ENCODE results near the gene RBMS1. TPM values are rescaled to one million over a fixed set of nuclear protein-coding genes. Genes with fewer than 3 reads are reported as not detected.

The RBMS1 gene
- total RNA-seq, 1 donor = 170 TPM

DNA sequence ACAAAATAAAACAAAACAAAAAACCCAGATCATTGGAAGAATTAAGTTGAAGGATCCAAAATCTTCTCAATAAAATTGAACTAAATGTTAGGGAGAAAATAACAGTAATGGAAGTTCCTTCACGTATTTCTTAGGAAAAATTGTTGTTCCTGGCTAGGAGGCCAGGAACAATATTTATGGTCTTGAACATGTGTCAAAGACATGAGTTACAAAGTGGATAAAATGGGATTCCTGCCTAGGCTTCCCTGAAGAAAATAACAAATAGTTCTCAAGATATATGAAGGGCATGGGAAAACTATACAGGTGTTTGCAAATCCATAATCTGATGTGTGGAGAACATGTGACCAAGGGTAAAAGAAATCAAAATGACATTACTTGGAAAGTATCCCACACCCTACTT, 225.9 kb downstream of the RBMS1 start:
- no peak overlapping the region for H3K4me3 ChIP-seq (ENCODE audit: low read depth, low read length)
- no peak for DNase-seq (ENCODE audit: low read depth)
- TF ChIP-seq CTCF (IDR thresholded peaks at IDR 0.05; ENCODE audit: insufficient read depth, low read length) = no peak

DNA sequence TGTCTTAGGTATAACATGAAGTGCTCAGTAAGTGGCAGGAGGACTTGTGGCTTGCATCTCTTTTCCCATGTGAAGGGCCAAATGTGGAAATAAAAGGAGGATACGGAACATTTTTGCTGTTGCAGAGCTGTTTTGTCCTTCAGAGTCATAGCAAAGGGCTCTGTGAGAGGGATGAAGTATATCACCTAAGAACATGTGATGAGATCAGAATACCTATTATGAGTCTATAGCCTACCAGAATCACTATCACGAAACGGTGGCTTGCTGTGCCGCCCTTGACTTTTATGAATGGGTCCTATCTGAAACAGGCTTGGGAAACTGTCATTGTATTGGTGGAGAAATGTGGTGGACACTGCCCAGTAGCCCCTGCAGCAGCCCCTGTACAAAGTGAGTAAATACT, 226.6 kb downstream of the RBMS1 start:
- H3K4me3 ChIP-seq (ENCODE audit: low read depth, low read length) = no peak overlapping the region
- DNase-seq (ENCODE audit: low read depth) = no peak
- no peak for TF ChIP-seq CTCF (IDR thresholded peaks at IDR 0.05; ENCODE audit: insufficient read depth, low read length)

DNA sequence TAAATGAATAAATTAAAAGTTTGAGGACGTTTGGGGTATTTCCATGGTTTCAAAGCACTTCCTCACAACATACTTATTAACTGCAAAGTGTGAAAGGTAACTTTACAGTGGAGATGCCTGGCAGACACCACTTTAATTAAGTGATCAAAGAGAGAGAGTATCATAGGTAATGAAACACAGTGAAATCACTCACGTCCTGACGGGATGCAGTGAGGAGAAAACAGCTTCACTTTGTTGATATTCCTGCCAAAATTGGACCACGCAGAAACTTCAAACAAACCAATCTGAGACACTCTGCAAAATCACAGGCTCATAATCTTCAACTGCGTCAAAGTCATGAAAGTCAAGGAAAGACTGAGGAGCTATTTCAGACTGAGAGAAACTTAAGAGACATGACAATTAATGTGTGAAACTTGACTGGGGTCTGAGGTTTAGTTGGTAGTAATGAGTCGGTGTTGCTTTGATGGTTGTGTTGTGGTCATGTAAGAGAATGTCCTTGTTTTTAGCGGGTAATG, 227.5 kb downstream of the RBMS1 start:
- no peak overlapping the region for H3K4me3 ChIP-seq (ENCODE audit: low read depth, low read length)
- DNase-seq (ENCODE audit: low read depth) = no peak
- TF ChIP-seq CTCF (IDR thresholded peaks at IDR 0.05; ENCODE audit: insufficient read depth, low read length) = no peak

DNA sequence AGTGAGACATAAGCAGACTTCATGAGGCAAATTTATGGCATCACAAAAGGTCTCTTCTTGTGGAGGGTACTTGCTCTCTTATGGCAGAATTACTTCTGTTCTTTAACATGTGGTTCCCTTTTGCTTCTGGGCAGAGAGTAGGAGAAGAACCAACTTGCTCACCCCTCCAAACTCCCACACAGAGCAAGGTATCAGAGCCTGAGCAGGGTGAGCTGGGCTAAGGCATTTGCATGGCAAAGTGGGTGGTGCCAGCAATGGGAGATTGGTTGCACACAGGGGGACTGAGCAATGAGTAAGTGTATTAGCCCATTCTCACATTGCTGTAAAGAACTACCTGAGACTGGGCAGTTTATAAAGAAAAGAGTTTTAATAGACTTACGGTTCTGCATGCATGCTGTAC, 229.3 kb downstream of the RBMS1 start:
- no peak overlapping the region for H3K4me3 ChIP-seq (ENCODE audit: low read depth, low read length)
- DNase-seq (ENCODE audit: low read depth) = no peak
- no peak for TF ChIP-seq CTCF (IDR thresholded peaks at IDR 0.05; ENCODE audit: insufficient read depth, low read length)

DNA sequence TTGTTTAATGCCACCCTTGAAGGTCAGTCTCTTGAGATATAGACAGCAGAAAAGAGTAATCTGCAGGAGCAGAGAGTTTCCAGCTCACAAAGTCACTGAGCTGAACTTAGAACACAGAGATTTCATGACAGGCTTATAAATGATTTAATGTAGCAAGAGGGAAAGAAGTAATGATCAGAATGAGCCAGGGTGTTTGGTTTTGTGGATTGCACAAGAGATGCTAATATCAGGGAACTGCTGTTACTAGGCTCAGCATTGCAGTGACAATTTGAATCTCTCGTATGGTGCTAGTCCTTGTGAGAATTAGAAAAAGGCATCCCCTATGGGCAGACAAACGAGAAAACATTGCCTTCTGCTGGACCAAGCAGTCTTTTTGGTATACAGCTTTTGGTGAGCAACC, 231.9 kb downstream of the RBMS1 start:
- no peak for TF ChIP-seq CTCF (IDR thresholded peaks at IDR 0.05; ENCODE audit: insufficient read depth, low read length)
- DNase-seq (ENCODE audit: low read depth) = peak; percentile 30
- no peak overlapping the region for H3K4me3 ChIP-seq (ENCODE audit: low read depth, low read length)

DNA sequence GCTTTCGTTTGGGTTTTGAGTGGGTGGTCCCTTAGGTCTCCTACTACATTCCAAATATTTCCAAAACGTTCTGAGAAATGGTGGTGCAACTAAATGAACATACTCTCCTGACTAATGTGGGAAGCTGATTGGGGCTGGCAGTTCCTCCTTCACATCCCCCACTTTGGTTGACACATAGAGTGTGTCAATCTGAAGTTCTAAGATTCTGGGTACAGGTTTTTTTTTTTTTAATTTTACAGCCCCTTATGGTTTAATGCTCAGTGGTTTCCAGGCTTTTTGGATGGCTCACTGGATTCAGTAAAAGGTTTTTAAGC, 235.2 kb downstream of the RBMS1 start:
- no peak for DNase-seq (ENCODE audit: low read depth)
- TF ChIP-seq CTCF (IDR thresholded peaks at IDR 0.05; ENCODE audit: insufficient read depth, low read length) = no peak

DNA sequence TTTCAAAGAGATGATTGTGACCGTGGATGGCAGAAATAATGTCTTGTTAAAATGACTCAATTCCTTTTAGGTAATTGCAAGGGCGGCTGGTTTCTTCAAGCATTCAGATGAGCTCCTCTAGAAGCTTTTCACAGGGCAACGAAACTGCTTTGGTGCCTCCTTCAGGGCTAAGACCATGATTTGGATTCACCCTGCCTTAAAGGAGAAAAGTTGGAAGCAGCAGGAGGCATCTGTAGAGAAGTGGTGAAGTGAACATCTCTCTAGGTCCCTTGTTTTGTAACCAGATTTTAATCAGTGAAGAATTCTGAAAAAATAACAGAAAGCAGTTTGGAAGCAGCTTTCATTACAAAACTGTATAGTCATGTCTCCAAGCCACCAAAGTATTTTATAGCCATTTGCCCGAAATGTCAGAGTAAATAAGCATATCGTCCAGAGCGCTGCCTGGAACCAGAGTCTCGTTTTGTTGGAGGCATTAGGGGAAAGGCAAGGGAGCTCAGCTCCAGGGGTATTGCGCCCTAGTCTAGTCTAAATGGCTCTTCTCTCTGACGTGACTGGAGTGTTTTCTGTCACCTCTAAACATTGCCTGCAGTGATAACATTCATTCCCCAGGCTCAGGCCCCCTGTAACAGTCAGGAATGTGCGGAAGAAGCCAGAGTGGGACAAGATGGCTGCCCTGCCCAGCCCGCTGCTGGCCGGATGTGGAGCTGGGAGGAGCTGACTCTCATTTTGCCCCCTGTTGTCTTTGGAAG, 235.7 kb downstream of the RBMS1 start:
- TF ChIP-seq CTCF (IDR thresholded peaks at IDR 0.05; ENCODE audit: insufficient read depth, low read length) = no peak
- DNase-seq (ENCODE audit: low read depth) = peak; percentile 16
- no peak overlapping the region for H3K4me3 ChIP-seq (ENCODE audit: low read depth, low read length)

More for the DNA sequence above, 235.2 kb downstream of the RBMS1 start:
- no peak overlapping the region for H3K4me3 ChIP-seq (ENCODE audit: low read depth, low read length)

Measured in fibroblast of the aortic adventitia (primary cell).